Endothelial cell of umbilical vein (primary cell): ENCODE data around the gene WDR93.

Experiments used
- CTCF ChIP-seq, 2 donors: IDR thresholded peaks; 1 replicate in 1 of 2; 2 replicates in 1 of 2; pipeline ENCODE4 v1.5.1; 2011; ENCODE audit warnings: low read length in 2 of 2, mild to moderate bottlenecking in 2 of 2, moderate library complexity in 2 of 2, control low read depth in 1 of 2, inconsistent platforms in 1 of 2, low read depth in 1 of 2; ENCODE audit not compliant: insufficient read depth in 1 of 2; ENCODE audit errors: extremely low read depth in 1 of 2
- EZH2 ChIP-seq: IDR thresholded peaks from 2 replicates; pipeline ENCODE4 v1.6.1; 2012; ENCODE audit warnings: borderline replicate concordance, low read depth, mild to moderate bottlenecking, moderate library complexity, low read length, inconsistent platforms; ENCODE audit not compliant: severe bottlenecking
- JUN ChIP-seq: IDR thresholded peaks from 2 replicates; pipeline ENCODE4 v1.6.1; 2011; ENCODE audit warnings: borderline replicate concordance, low read depth; ENCODE audit not compliant: insufficient read length, insufficient read depth
- MAX ChIP-seq: IDR thresholded peaks from 2 replicates; pipeline ENCODE4 v1.6.1; 2011; ENCODE audit not compliant: insufficient read depth, insufficient read length
- MYC ChIP-seq: IDR thresholded peaks from one replicate; pipeline ENCODE4 v1.6.1; 2011; ENCODE audit warnings: mild to moderate bottlenecking, low read depth, low read length
- POLR2A ChIP-seq: IDR thresholded peaks from 2 replicates; pipeline ENCODE4 v1.6.1; 2012; ENCODE audit warnings: low read depth, mild to moderate bottlenecking, control low read depth, low read length
- POLR2AphosphoS5 ChIP-seq: IDR thresholded peaks from 2 replicates; pipeline ENCODE4 v1.6.1; 2012; ENCODE audit warnings: low read depth, mild to moderate bottlenecking, control low read depth, low read length, moderate library complexity; ENCODE audit not compliant: insufficient read depth

GRCh38 chr15:89724621-89725020 is 34.0 kb downstream of the WDR93 start:
- TF ChIP-seq CTCF (IDR thresholded peaks at IDR 0.05; ENCODE audit: extremely low read depth in 1 of 2, insufficient read depth in 1 of 2, low read depth in 1 of 2, low read length in 2 of 2) = no peak
- no peak for TF ChIP-seq POLR2A
- no peak for TF ChIP-seq EZH2
- no peak for TF ChIP-seq POLR2AphosphoS5
- no peak for TF ChIP-seq MAX
- TF ChIP-seq JUN = no peak
- no peak for TF ChIP-seq MYC
